Skin of body (tissue), 2 donors: ENCODE data around the gene KCNAB2. TPM values are rescaled to one million over a fixed set of nuclear protein-coding genes. Genes with fewer than 3 reads are reported as not detected.

ENCODE experiments used
- DNase-seq: peaks from one replicate; lab custom pipeline; 2025; lab: John Stamatoyannopoulos, UW
- total RNA-seq: library from RNA; depleted of rRNA; stranded (reverse); fragments of >200 nt; gene quantifications from one replicate; pipeline ENCODE4 v1.2.3, GENCODE V29; 2014

KCNAB2 gene
- total RNA-seq, 1 donor from 2014 or later: 5.0 TPM

GRCh38 chr1:6145396-6145750 is 99.7 kb downstream of the KCNAB2 start:
- DNase-seq: no peak

DNA sequence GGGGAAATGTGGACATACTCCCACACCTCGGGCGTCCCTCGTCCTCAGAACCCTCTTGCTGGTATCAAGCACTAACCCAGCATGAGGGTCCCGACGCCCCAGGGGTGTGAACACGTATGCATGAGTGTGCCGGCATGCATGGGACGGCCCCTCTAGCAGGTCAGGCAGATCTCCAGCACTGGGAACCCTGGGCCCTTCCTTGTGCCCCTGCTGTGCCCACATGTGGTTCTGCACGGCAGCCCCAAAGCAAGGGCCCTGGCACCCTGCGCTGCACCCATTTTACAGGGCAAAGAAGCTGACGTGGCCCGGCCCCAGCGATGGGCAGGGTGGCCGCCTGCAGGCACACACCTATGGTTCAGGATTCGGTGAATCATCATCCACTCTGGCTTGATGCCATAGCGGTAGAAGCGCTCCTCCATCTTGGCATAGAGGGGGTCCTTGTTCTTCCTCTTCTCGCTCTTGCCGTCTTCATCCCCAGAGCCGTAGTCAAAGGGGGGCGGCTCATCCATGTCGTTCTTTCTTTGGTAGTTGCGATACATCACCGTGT is 100.2 kb downstream of the KCNAB2 start:
- DNase-seq: no peak

- DNase-seq: no peak
Observed at GRCh38 chr1:6148497-6149241, 103.0 kb downstream of the KCNAB2 start.

- DNase-seq: no peak
Observed at GRCh38 chr1:6149597-6149996, 103.9 kb downstream of the KCNAB2 start.

- no peak for DNase-seq
Observed at GRCh38 chr1:6150006-6150938, 104.6 kb downstream of the KCNAB2 start.

Other genes starting within 250 kb of the KCNAB2 start
- gene NPHP4, start 53.5 kb upstream of the KCNAB2 start, total RNA-seq: 9.0 TPM
- 1.4 TPM for gene CHD5, start 134.4 kb downstream of the KCNAB2 start, total RNA-seq
- gene RPL22, start 153.7 kb downstream of the KCNAB2 start, total RNA-seq: 261 TPM
- gene RNF207, start 160.2 kb downstream of the KCNAB2 start, total RNA-seq: 7.6 TPM
- gene ICMT, start 190.1 kb downstream of the KCNAB2 start, total RNA-seq: 32.3 TPM
- gene HES3, start 198.3 kb downstream of the KCNAB2 start, total RNA-seq: not detected
- gene GPR153, start 215.2 kb downstream of the KCNAB2 start, total RNA-seq: 17.4 TPM